Hematopoietic multipotent progenitor cell treated with erythropoietin and hydrocortisone succinate and interleukin-3 and kit ligand, for 4 days (in vitro differentiated cells): ENCODE data around the gene RSPH6A.
"Not testable (repeated sequence)": the region's sequence is repeated elsewhere in the genome, so short reads cannot be mapped to it uniquely, and the experiment has no call there.

Experiments
- DNase-seq: peaks from one replicate; pipeline ENCODE4 v3.0.0-alpha.2; 2015

Gene RSPH6A

GRCh38 chr19:45764475-45764874 is 50.6 kb downstream of the RSPH6A start:
- no peak for DNase-seq

- DNase-seq = no peak
These were observed 51.3 kb downstream of the RSPH6A start for GRCh38 chr19:45763691-45764294.

DNA sequence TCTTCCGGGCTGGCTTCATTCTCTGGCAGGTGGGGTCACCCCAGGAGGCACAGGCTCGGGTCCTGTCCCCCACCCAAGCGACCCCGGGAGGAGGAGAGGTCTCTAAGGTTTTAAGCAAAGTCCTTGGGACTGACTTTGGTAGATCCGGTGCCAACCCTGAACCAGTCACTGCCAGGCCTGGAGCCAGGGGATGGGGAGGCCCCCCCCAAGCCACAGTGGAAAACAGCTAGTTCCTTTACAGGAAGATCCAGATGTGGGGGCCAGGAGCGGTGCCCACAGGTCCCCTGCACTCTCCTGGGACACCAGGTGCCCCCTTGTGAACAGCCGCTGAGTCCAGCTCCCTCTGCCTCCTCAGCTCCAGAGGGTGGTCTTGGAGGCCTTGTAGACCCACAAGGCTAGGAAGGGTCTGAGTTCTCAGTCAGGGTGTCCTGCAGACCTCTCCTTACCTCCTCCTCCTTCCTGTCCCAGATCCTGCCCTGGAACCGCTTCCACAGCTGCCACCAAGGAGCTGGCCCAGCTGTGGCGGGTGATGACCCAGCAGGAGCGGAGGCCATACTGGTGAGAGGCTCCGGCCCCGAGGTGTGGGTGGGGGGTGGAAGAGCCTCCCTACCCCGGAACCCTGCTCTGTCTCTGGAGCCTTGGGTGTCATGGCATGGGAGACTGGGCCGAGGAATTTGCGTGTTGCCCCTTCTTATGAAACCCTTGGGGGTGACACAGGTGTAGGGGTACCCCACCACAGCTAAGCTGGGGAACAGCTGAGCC is 52.1 kb downstream of the RSPH6A start:
- no peak for DNase-seq

DNA sequence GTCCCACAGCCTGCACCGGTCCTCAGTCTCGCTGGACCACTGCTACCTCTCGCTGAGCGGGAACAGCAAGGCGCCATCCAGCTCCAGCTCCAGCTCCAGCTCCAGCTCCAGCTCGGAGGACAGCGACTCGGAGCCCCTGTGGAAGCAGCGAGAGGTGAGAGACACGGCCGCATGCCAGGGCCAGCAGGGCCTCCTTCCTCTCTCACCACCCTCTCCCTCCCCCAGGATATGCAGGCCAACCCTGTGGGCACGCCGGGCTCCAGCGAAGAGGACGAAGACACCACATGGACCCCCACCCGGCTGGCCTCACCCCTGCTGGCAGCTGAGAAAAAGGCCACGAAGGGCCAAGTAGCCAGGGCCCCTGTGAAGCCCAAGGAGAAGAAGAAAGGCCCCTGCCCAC is 53.4 kb downstream of the RSPH6A start:
- DNase-seq = no peak

DNA sequence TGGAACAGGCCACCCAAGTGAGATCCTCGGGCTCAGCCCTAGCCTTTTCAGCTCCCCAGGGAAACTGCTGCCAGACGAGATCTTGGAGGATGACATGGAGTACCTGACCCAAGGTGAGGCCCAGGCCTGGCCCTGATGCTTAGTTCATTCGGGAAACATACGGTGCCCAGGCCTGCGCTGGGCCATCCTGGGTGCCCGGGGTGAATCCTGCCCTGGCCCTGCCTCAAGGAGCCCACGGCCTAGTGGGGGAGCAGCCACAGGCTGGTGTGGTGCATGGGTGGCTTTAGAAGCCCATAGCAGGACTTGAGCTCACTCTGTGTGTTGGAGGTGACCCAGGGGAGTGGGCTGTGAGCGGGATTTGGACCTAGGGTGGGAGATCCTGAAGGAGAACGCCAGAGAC is 56.2 kb downstream of the RSPH6A start:
- no peak for DNase-seq

DNA sequence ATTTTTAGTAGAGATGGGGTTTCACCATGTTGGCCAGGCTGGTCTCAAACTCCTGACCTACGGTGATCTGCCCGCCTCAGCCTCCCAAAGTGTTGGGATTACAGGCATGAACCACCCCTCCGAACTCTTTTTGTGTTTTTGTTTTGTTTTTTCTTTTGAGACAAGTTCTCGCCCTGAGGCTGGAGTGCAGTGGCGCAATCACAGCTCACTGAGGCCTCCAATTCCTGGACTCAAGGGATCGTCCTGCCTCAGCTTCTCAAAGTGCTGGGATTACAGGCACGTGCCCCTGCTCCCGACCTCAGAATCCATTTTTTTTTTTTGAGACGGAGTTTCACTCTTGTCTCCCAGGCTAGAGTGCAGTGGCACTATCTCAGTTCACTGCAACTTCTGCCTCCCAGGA is 57.4 kb downstream of the RSPH6A start:
- DNase-seq = no peak

- no peak for DNase-seq
These were observed 60.8 kb downstream of the RSPH6A start for GRCh38 chr19:45754323-45754722.

DNA sequence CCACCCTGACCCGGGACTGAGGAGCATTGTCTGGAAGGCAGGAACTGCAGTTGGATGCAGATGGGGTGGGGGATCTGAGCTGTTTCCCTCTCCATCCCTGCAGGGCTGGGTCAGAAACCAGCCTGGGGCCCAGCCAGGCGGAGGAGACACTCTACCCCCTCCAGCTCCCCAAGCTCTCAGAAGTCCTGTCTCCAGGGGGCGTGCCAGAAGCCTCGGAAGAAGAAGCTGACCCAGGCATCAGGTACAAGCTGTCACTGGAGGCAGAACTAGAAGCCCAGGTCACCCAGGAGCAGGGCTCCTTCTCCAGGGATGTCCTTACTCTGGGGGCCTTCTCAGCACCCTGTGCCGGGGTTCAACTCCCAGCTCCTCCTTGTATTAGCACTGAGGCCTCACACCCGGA is 61.6 kb downstream of the RSPH6A start:
- DNase-seq = no peak

GRCh38 chr19:45752639-45753038 is 62.5 kb downstream of the RSPH6A start:
- no peak for DNase-seq

DNA sequence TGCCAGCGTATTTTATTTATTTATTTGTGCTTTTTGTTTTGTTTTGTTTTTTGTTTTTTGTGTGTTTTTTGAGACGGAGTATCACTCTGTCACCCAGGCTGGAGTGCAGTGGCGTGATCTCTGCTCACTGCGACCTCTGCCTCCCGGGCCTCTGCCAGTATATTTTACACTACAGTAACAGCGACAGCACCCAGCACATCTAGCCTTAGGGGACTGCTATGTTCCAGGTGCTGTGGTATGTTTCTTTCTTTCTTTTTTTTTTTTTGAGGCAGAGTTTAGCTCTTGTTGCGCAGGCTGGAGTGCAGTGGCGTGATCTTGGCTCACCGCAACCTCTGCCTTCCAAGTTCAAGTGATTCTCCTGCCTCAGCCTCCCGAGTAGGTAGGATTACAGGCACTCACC is 63.6 kb downstream of the RSPH6A start:
- not testable (repeated sequence) for DNase-seq

- no peak for DNase-seq
These were observed 67.6 kb downstream of the RSPH6A start for GRCh38 chr19:45747513-45747912.

- DNase-seq = no peak
These were observed 68.2 kb downstream of the RSPH6A start for GRCh38 chr19:45746866-45747265.
